G401 (cell line): ENCODE measurements around the gene TXLNB. TPM values are rescaled to one million over a fixed set of nuclear protein-coding genes. Genes with fewer than 3 reads are reported as not detected.
"Not testable (repeated sequence)": the region's sequence is repeated elsewhere in the genome, so short reads cannot be mapped to it uniquely, and the experiment has no call there.

Experiments
- DNase-seq: peaks from one replicate; pipeline ENCODE4 v3.0.0-alpha.2; 2015; ENCODE audit warnings: low spot score
- in situ Hi-C: cut with HindIII; loops from 2 replicates; pipeline ENCODE4 v1.10.0; 2016; ENCODE audit warnings: low sequenced_read_pairs, mixed read lengths
- total RNA-seq: library from RNA; depleted of rRNA; stranded (reverse); fragments of >200 nt; shearing (Covaris generic); gene quantifications from 2 replicates; pipeline ENCODE4 v1.2.3, GENCODE V29; 2014

The TXLNB gene
- total RNA-seq, 1 experiment from 2014 or later = 0.03 TPM

DNA sequence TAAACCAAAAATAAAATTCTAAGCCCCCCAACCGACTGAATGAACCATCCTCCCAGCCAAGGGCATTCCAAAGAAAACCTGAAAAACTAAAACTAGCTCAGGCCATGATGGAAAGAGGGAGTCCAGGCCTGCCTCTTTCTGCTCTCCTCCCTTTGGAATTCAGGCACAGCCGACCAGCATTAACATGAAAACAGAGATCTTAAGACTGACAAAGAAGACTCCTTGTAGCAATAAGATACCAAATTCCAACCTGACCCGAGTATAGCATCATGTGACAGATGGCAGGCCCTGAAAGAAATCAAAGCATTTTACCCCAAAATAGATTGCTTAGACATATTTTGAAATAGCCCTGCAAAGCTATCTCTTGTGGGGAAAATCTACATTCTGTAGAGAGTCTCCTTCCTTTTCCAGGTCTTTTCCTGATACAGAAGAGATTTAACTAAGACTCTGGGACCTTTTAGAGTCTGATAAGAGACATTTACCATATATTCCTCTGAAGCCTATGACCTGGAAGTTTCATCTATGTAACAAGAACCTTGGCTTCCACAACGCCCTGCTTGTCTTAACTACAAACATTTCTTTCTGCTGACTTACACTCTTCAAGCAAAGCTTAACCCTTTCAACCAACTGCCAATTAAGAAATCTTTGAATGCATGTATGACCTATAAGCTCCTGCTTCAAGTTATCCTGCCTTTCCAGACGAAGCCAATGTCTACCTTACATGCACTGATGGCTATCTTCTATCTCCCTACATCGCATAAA is 22.2 kb upstream of the TXLNB start:
- in situ Hi-C loops = no loop called here
- DNase-seq = no peak

DNA sequence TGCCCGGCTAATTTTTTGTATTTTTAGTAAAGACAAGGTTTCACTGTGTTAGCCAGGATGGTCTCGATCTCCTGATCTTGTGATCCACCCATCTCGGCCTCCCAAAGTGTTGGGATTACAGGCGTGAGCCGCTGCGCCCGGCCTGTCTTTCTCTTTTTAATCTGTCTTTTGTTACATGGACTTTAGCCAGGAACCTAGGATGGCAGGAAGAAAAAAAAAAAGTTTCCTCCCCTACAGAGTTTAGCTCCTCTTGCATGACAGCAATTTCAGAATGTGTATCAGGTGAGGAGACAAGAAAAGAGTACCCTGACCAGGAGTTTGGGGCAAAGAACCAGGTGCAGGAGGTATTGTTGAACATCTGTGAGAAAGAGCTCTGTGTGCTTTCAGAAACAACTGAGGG is 21.4 kb upstream of the TXLNB start:
- in situ Hi-C loops = no loop called here
- no peak for DNase-seq

DNA sequence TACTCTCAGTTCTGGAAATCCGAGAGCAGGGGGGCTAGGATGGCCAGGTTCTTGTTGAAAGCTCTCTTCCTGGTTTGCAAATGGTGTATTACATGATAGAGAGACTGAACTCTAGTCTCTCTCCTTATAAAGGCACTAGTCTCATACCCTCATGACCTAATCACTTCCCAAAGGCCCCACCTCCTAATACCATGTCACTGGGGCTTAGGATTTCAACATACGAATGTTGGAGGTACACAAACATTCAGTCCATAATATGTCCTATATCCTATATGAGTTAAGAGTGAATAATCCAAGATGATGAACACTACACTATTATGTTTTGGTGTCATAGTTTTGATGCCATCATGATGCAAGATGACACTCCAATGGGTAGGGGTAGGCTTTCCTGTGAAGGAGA is 20.0 kb upstream of the TXLNB start:
- in situ Hi-C loops = no loop called here
- no peak for DNase-seq

GRCh38 chr6:139308936-139309603 is 17.3 kb upstream of the TXLNB start:
- in situ Hi-C loops = no loop called here
- no peak for DNase-seq

GRCh38 chr6:139308286-139308916 is 16.6 kb upstream of the TXLNB start:
- no peak for DNase-seq
- in situ Hi-C loops = no loop called here

GRCh38 chr6:139306291-139306981 is 14.6 kb upstream of the TXLNB start:
- no peak for DNase-seq
- in situ Hi-C loops = no loop called here

DNA sequence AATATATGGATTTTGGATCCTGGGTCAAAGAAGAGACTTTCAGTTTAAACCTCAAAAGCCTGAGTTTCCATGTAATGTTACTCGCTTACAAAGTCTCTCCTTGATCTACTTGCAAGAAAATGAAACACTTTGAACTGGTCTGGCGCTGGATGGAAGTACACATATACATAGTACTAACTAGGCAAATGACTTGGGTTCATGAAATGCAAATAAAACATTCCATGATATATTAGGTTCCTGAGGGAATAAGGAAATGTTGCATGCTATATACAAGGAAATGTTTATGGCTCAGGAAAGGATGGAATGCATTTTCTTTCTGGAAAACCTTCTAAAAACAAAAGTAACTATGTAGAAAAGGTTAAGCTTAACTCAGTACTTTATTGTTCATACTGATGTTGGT is 11.4 kb upstream of the TXLNB start:
- in situ Hi-C loops = no loop called here
- DNase-seq = no peak

- in situ Hi-C loops = no loop called here
- DNase-seq = no peak
Observed at GRCh38 chr6:139297921-139298320, 6.1 kb upstream of the TXLNB start.

- in situ Hi-C loops = no loop called here
- no peak for DNase-seq
Observed at GRCh38 chr6:139296927-139297326, 5.1 kb upstream of the TXLNB start.

DNA sequence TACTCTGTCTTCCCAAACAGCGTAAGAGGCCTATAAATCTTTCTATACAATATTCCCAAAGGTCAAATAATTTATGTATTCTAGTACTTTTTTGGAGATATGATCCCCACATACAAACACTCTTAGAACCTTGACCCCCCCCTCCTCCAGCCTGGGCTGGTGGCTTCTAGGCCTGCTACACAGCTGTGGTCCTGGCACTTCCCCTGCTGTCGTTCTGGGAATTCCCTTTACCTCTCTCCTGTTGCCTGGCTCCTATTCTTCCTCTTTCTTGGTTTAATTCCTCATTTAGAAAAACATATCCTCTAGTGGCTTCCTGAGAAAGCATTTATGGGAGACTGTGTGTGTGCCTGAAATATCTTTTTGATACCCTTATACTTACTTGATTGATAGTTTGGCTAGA is 4.1 kb upstream of the TXLNB start:
- in situ Hi-C loops = no loop called here
- no peak for DNase-seq

- in situ Hi-C loops = no loop called here
- DNase-seq = no peak
Observed at GRCh38 chr6:139294090-139294489, 2.3 kb upstream of the TXLNB start.

- in situ Hi-C loops, DNase-seq: not testable (repeated sequence)
Observed at GRCh38 chr6:139293230-139293629, 1.4 kb upstream of the TXLNB start.

GRCh38 chr6:139290787-139291311 is 949 bp downstream of the TXLNB start:
- in situ Hi-C loops = no loop called here
- no peak for DNase-seq

GRCh38 chr6:139289233-139289632 is 2.6 kb downstream of the TXLNB start:
- DNase-seq = no peak
- in situ Hi-C loops = no loop called here

DNA sequence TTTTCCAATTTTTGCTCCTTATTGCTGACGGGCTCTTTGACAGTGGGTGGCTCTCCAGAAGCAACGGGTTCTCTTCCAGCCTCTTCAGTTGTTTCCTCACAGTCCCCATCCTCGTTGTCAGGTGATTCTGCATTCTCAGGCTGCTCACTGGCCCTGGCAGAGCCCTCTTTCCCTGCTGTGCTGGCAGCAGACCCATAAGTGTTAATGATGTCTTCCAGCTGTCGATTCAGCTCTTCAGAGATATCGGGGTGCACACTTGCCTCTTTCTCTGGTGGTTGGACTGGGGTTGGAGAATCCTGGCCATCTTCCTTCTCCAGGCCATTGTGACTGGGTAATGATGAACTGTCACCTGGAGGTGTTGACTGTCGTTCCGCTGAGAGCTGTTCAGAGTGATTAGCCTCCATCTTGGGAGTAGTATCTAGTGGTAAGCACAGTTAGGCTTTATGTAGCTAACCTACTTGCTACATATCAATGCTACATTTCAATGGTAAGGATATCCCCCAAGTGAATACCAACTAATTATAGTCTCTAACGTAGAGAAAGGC is 3.2 kb downstream of the TXLNB start:
- DNase-seq = no peak
- in situ Hi-C loops = no loop called here

DNA sequence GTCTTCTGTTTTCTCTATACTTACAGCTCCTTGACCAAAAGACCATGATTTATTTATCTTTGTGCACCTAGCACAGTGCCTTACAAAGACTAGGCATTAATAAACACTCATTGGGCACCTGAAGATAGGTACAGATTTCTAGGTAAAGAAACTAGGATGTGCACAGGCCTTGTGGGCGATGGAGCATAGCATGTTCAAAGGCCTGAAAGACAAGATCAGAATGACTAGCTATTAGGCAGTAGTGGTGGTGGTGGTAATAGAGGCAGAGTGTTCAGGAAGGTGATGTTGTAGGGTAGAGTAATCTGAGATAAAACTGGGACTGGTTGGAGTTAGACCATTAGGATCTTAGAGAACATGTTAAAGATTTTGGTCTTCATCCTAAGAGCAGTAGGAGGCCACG is 3.9 kb downstream of the TXLNB start:
- in situ Hi-C loops = no loop called here
- no peak for DNase-seq

GRCh38 chr6:139286438-139286837 is 5.4 kb downstream of the TXLNB start:
- DNase-seq, in situ Hi-C loops: not testable (repeated sequence)

DNA sequence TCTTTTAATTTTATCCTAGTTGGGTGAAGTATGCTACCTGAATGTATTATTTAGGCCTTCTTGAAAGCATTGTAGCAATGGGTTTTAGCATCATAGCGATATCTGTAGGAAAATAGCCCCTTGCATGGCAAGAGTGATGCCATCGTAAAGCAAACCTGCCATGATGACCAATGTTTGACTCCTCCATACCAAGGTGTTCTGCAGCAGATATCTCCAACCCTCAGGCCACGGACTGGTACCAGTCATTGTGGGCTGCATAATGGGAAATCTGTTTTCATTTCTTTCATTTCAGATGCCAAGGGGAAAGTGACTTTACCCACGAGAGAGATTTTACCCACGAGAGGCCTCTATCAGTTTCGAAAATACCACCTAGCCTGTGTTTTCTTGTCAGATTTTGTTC is 6.2 kb downstream of the TXLNB start:
- in situ Hi-C loops = no loop called here
- no peak for DNase-seq

DNA sequence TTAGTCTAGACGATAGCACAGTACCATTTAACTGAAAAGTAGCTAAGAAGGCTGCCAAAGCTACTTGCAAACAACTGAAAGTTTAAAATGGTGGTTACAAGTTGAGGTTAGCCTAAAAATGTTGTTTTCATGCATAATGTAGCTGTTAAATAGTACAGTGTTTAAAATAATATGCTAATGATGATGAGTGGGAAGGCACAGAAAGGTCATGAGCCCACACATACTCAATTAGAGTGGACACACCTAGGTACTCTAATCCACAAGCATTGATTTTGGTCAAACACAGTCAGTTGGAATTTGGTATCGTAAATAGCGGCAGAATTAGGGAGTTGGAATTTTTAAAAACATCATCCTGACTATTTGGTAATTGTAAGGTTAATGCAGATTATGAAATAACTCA is 7.0 kb downstream of the TXLNB start:
- DNase-seq = no peak
- in situ Hi-C loops = no loop called here
